ENCODE results near the gene TRIM56.
"Not testable (repeated sequence)": the region's sequence is repeated elsewhere in the genome, so short reads cannot be mapped to it uniquely, and the experiment has no call there.

Gene TRIM56

DNA sequence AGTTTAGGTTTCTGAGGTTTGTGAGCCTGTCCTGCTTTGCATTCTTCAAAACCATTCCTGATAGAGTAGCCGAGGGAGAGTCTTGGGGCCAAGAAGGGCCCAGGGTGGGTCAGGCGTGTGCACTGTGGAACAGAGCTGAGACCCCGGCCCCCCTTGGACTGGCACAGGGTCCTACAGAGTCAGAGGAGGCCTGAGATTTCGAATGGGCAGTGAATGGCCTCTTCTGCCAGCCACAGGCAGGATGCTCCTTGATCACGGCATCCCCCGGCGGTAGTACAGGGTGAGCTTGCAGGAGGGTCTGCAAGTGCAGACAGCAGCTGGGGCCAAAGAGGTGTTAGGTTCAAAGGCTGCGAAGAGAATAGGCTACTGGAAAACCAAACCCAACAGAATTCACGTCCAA, 4.6 kb downstream of the TRIM56 start:
- no peak for DNase-seq

- DNase-seq, result not testable (repeated sequence)
Measured at GRCh38 chr7:101092266-101092905, 7.1 kb downstream of the TRIM56 start.

- no peak for DNase-seq
Measured at GRCh38 chr7:101093906-101094305, 8.6 kb downstream of the TRIM56 start.

DNA sequence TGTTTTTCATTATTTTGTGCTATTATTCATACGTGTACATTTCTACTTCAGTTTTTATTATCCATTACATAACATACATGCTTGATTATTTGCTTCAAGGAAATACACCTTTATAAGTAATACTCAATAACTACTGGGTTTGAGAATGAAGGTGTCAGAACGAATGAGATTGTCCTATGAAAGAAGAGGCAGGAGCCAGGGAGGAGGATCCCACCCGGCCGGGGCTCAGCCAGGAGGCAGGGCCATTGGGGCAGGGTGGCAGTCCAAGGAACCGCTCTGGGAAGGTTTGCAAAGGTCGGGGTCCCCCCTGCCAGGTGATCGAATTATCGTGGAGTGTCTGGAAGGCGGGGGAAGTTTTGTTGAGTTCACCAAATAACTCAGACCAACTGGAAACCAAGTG, 9.1 kb downstream of the TRIM56 start:
- DNase-seq, result no peak

GRCh38 chr7:101094791-101095375, 9.6 kb downstream of the TRIM56 start:
- DNase-seq, result no peak

- DNase-seq, result no peak
Measured at GRCh38 chr7:101096331-101096956, 11.2 kb downstream of the TRIM56 start.

DNA sequence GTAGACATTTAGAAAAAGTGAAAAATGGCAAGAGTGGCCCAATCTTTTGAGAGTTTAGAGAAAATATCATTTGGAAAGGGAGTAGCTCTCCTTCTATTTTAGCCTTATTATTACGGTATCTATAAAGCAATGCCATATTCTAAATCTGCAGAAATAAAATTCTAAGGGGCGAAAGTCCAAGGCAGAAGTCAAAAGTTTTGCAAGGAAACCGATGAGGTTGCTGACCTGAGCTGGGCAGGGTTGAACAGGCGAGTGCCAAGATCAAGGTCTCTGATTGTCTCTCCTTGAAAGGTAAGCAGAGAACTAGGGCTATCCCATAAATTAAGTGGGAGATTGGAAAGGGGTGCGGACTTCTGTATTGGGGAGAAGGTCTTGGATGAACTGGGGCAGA, 11.7 kb downstream of the TRIM56 start:
- DNase-seq, result no peak

- DNase-seq, result no peak
Measured at GRCh38 chr7:101097561-101097960, 12.3 kb downstream of the TRIM56 start.

DNA sequence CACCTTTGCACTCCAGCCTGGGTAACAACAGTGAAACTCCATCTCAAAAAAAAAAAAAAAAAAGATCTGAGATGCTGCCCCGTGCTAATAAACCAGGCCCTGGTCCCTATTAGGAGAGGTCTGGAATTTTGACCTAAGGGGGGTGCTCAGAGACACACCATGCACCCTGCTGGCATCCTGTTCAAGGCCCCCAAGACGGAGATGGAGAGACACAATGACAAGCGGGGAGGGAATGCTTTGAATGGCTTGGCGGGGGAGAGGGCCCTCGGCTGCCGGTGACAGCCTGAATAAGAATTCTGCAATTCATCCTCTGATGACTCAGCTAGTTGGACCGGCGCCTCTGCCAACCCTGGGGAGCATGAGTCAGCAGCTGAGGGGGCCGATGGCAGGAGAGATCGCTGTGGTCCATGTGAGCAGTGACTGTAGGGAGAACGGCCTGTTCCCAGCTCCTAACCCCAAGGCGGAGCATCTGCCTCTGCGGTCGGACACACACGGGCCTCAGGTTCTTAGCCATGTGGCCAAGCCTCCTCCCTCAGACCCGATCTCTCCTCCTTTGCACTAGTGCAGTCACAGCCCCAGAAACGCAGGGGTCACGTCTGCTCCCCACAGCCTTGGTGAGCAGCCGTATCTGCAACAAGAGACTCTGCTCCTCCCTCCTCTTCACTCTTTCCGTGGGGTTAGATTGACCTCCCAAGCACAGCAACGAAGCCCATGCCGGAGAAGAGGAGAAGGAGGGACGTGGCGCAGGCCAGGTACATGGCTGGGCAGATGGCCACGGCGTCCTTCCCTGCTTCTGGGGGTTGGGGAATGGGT, 14.9 kb downstream of the TRIM56 start:
- no peak for DNase-seq

GRCh38 chr7:101100858-101101847, 15.9 kb downstream of the TRIM56 start:
- DNase-seq, result no peak

- DNase-seq, result no peak
Measured at GRCh38 chr7:101102026-101102425, 16.7 kb downstream of the TRIM56 start.

GRCh38 chr7:101103701-101104100, 18.4 kb downstream of the TRIM56 start:
- DNase-seq, result not testable (repeated sequence)

DNA sequence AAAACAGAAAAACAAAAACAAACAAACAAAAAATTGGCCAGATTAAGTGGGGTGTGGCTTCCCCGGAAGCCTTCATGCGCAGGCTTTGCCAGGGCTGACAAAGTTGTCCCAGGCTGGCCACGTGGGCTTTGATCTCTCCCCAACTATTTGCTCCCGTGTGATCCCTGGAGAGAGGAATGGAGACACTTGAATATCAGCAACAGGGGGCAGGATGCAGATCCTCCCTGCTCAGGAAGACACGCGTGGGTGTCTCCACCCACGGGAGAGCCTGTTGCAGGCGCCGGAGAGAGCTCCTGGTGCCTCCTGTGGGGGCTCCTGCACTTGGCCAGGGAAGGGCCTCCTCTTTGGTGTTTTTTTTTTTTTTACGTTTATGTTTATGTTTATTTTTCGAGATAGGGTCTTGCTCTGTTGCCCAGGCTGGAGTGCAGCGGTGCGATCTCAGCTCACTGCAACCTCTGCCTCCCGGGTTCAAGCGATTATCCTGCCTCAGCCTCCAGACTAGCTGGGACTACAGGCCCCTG, 19.0 kb downstream of the TRIM56 start:
- no peak for DNase-seq

- no peak for DNase-seq
Measured at GRCh38 chr7:101104799-101105198, 19.5 kb downstream of the TRIM56 start.

DNA sequence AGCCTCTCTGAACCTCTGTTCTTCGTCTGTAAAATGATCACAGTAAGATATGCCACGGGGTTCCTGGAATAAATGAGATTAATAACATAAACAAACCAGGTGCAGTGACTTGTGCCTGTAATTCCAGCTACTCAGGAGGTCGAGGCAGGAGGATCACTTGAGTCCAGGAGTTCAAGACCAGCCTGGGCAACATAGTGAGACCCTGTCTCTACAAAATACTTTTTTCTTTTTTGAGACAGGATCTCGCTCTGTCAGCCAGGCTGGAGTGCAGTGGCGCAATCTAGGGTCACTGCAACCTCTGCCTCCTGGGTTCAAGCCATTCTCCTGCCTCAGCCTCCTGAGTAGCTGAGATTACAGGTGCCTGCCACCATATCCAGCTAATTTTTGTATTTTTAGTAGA, 20.0 kb downstream of the TRIM56 start:
- not testable (repeated sequence) for DNase-seq

- no peak for DNase-seq
Measured at GRCh38 chr7:101106386-101106785, 21.1 kb downstream of the TRIM56 start.

- DNase-seq, result no peak
Measured at GRCh38 chr7:101108330-101108857, 23.1 kb downstream of the TRIM56 start.

- no peak for DNase-seq
Measured at GRCh38 chr7:101108961-101109360, 23.7 kb downstream of the TRIM56 start.

- DNase-seq, result no peak
Measured at GRCh38 chr7:101109368-101109767, 24.1 kb downstream of the TRIM56 start.

- DNase-seq, result no peak
Measured at GRCh38 chr7:101111261-101111660, 26.0 kb downstream of the TRIM56 start.

DNA sequence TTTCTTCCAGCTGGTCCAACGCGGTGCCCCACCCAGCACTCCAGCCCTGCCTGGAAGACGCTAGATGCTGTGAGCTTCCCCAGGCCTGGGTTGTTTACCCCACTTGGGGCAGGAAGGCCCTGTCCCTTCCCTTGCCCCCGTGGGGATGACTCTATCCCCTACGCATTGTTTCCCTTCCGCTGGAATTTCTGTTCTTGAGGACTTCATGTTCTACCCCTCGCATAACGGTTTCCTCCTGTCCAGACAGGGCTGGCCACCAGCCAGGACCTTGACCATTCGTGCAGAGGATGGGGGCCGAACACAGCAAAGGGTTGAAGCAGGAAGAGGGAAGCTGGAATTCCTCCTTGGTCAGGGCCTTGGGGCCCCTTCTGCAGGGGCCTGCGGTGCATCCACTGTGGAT, 27.0 kb downstream of the TRIM56 start:
- no peak for DNase-seq

- not testable (repeated sequence) for DNase-seq
Measured at GRCh38 chr7:101113140-101113539, 27.9 kb downstream of the TRIM56 start.
